GM12865 (cell line): Measurements from ENCODE around the gene SRSF6.

Source experiments
- DNase-seq: peaks from one replicate; pipeline ENCODE4 v3.0.0; 2010; ENCODE audit warnings: low read depth
- H3K4me3 ChIP-seq: 2 replicates; pipeline ENCODE4 v1.5.1; 2011; ENCODE audit warnings: mild to moderate bottlenecking, low read depth, low read length, control low read depth
- CTCF ChIP-seq: IDR thresholded peaks from 2 replicates; pipeline ENCODE4 v1.5.1; 2011; ENCODE audit warnings: low read length, control low read depth, low read depth, inconsistent platforms; ENCODE audit not compliant: insufficient read depth; ENCODE audit errors: missing control alignments

SRSF6 gene

GRCh38 chr20:43511879-43512278 is 54.2 kb downstream of the SRSF6 start:
- H3K4me3 ChIP-seq, result no peak overlapping the region
- no peak for DNase-seq
- no peak for TF ChIP-seq CTCF

- H3K4me3 ChIP-seq, result peak overlapping the region; percentile 62
- no peak for DNase-seq
- TF ChIP-seq CTCF, result no peak
Measured at GRCh38 chr20:43513372-43513930, 55.8 kb downstream of the SRSF6 start.
